Measurements from ENCODE around the gene TRIM74. TPM values are rescaled to one million over a fixed set of nuclear protein-coding genes. Genes with fewer than 3 reads are reported as not detected.
"Not testable (repeated sequence)": the region's sequence is repeated elsewhere in the genome, so short reads cannot be mapped to it uniquely, and the experiment has no call there.

The TRIM74 gene
- total RNA-seq, 1 experiment from 2014 or later = 0.26 TPM

GRCh38 chr7:72914756-72915525 lies 54.3 kb downstream of the TRIM74 start:
- intact Hi-C loops (cut with micrococcal nuclease) = loop anchor here (5.0 kb wide), 1 partner anchor 88 kb away; the partner anchor contains the start of gene TYW1B
- peak; percentile 58 for DNase-seq (ENCODE audit: unreplicated experiment)
- not testable (repeated sequence) for H3K4me3 Mint-ChIP-seq (ENCODE audit: unreplicated experiment); H3K27ac Mint-ChIP-seq (ENCODE audit: low read depth, unreplicated experiment); H3K4me1 Mint-ChIP-seq (ENCODE audit: insufficient read depth, unreplicated experiment); BruUV-seq (replicated peaks); H3K9me3 Mint-ChIP-seq (ENCODE audit: unreplicated experiment); H3K27me3 Mint-ChIP-seq (ENCODE audit: insufficient read depth, unreplicated experiment)
- CTCF ChIA-PET = interaction anchor here (0.7 to 1.7 kb wide), 16 partner anchors 13 to 559 kb away, joined by 3 to 14 read pairs (median 3); partner anchors contain the start of gene TYW1B
- H3K36me3 Mint-ChIP-seq (ENCODE audit: insufficient read depth, unreplicated experiment) = peaks cover 44% of the 10 kb centered on the region
- POLR2A ChIA-PET = interaction anchor here (0.8 to 2.1 kb wide), 5 partner anchors 14 to 87 kb away, joined by 3 to 8 read pairs (median 4); partner anchors contain the start of gene TYW1B
- peak; percentile 69 for TF ChIP-seq CTCF (IDR thresholded peaks at IDR 0.05; ENCODE audit: unreplicated experiment)

GRCh38 chr7:72913750-72914149 lies 55.5 kb downstream of the TRIM74 start:
- H3K4me1 Mint-ChIP-seq (ENCODE audit: insufficient read depth, unreplicated experiment); CTCF ChIA-PET; H3K9me3 Mint-ChIP-seq (ENCODE audit: unreplicated experiment); H3K27me3 Mint-ChIP-seq (ENCODE audit: insufficient read depth, unreplicated experiment); intact Hi-C loops (cut with micrococcal nuclease); BruUV-seq (replicated peaks); POLR2A ChIA-PET; H3K4me3 Mint-ChIP-seq (ENCODE audit: unreplicated experiment); DNase-seq (ENCODE audit: unreplicated experiment): not testable (repeated sequence)
- peak overlapping the region; percentile 4 for H3K27ac Mint-ChIP-seq (ENCODE audit: low read depth, unreplicated experiment)
- peaks cover 40% of the 10 kb centered on the region for H3K36me3 Mint-ChIP-seq (ENCODE audit: insufficient read depth, unreplicated experiment)

- H3K27ac Mint-ChIP-seq (ENCODE audit: low read depth, unreplicated experiment); intact Hi-C loops (cut with micrococcal nuclease); H3K27me3 Mint-ChIP-seq (ENCODE audit: insufficient read depth, unreplicated experiment); H3K9me3 Mint-ChIP-seq (ENCODE audit: unreplicated experiment); BruUV-seq (replicated peaks); DNase-seq (ENCODE audit: unreplicated experiment); H3K4me3 Mint-ChIP-seq (ENCODE audit: unreplicated experiment); POLR2A ChIA-PET; H3K4me1 Mint-ChIP-seq (ENCODE audit: insufficient read depth, unreplicated experiment): not testable (repeated sequence)
- peaks cover 40% of the 10 kb centered on the region for H3K36me3 Mint-ChIP-seq (ENCODE audit: insufficient read depth, unreplicated experiment)
- CTCF ChIA-PET = interaction anchor here (0.6 kb wide), 1 partner anchor 590 kb away, joined by 3 read pairs; no protein-coding TSS in a partner anchor
These were observed 57.9 kb downstream of the TRIM74 start for GRCh38 chr7:72911395-72911794.

Other genes with a start within 250 kb of the TRIM74 start
- 0.93 and 0.98 TPM in 2 replicates for gene TYW1B, start 141.3 kb downstream of the TRIM74 start, total RNA-seq (2022)
- gene POM121, start 44.4 kb downstream of the TRIM74 start, total RNA-seq (2022) = 37.7 and 42.2 TPM in 2 replicates
- gene SPDYE8, start 60.3 kb upstream of the TRIM74 start, total RNA-seq (2022) = not detected in 2 replicates
- not detected in 2 replicates for gene SPDYE11, start 88.4 kb upstream of the TRIM74 start, total RNA-seq (2022)
- gene SPDYE9, start 116.6 kb upstream of the TRIM74 start, total RNA-seq (2022) = not detected in 2 replicates